Measurements from ENCODE around the gene ZBTB39.

- TF ChIP-seq POLR2A (IDR thresholded peaks at IDR 0.05) = no peak
- TF ChIP-seq, protein P1, sequence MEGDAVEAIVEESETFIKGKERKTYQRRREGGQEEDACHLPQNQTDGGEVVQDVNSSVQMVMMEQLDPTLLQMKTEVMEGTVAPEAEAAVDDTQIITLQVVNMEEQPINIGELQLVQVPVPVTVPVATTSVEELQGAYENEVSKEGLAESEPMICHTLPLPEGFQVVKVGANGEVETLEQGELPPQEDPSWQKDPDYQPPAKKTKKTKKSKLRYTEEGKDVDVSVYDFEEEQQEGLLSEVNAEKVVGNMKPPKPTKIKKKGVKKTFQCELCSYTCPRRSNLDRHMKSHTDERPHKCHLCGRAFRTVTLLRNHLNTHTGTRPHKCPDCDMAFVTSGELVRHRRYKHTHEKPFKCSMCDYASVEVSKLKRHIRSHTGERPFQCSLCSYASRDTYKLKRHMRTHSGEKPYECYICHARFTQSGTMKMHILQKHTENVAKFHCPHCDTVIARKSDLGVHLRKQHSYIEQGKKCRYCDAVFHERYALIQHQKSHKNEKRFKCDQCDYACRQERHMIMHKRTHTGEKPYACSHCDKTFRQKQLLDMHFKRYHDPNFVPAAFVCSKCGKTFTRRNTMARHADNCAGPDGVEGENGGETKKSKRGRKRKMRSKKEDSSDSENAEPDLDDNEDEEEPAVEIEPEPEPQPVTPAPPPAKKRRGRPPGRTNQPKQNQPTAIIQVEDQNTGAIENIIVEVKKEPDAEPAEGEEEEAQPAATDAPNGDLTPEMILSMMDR (IDR thresholded peaks at IDR 0.05 in 8 of 11, conservative IDR thresholded peaks at IDR 0.05 in 3 of 11) = no peak
Observed at GRCh38 chr12:57018906-57019305, 12.6 kb upstream of the ZBTB39 start.

Data from spleen (tissue), 7 donors.